COR-L47 (cell line): ENCODE measurements around the gene TMEM217.
"Not testable (repeated sequence)": the region's sequence is repeated elsewhere in the genome, so short reads cannot be mapped to it uniquely, and the experiment has no call there.

Source experiments
- DNase-seq: peaks from one replicate; lab custom pipeline; 2025; lab: John Stamatoyannopoulos, UW

The TMEM217 gene

GRCh38 chr6:37180610-37181009 is 77.3 kb downstream of the TMEM217 start:
- DNase-seq = not testable (repeated sequence)

- DNase-seq = no peak
Measured at GRCh38 chr6:37180075-37180474, 77.9 kb downstream of the TMEM217 start.

- no peak for DNase-seq
Measured at GRCh38 chr6:37177935-37178517, 79.9 kb downstream of the TMEM217 start.

GRCh38 chr6:37177077-37177934 is 80.6 kb downstream of the TMEM217 start:
- no peak for DNase-seq

GRCh38 chr6:37176268-37177076 is 81.5 kb downstream of the TMEM217 start:
- DNase-seq = no peak

- DNase-seq = no peak
Measured at GRCh38 chr6:37175332-37176267, 82.3 kb downstream of the TMEM217 start.

GRCh38 chr6:37174515-37175331 is 83.2 kb downstream of the TMEM217 start:
- no peak for DNase-seq

GRCh38 chr6:37174196-37174514 is 83.8 kb downstream of the TMEM217 start:
- no peak for DNase-seq

GRCh38 chr6:37173493-37174195 is 84.3 kb downstream of the TMEM217 start:
- DNase-seq = no peak

- no peak for DNase-seq
Measured at GRCh38 chr6:37172912-37173492, 84.9 kb downstream of the TMEM217 start.

GRCh38 chr6:37171970-37172812 is 85.8 kb downstream of the TMEM217 start:
- DNase-seq = peak; percentile 81

- DNase-seq = peak; percentile 0
Measured at GRCh38 chr6:37171201-37171969, 86.6 kb downstream of the TMEM217 start.

- DNase-seq = peak; percentile 71
Measured at GRCh38 chr6:37170273-37171200, 87.4 kb downstream of the TMEM217 start.

GRCh38 chr6:37169496-37170272 is 88.3 kb downstream of the TMEM217 start, which contains the start of gene PIM1:
Gene PIM1, plus strand, starts transcription at chr6:37170152. Its CDS starts 424 bp downstream, at chr6:37170576.
- DNase-seq = peak; percentile 98

GRCh38 chr6:37168811-37169495 is 89.0 kb downstream of the TMEM217 start:
- peak; percentile 44 for DNase-seq
